HepG2 (cell line): ENCODE data around the gene PPP1CC. TPM values are rescaled to one million over a fixed set of nuclear protein-coding genes. Genes with fewer than 3 reads are reported as not detected.

Source experiments
- ATAC-seq: fragments of 200-7000 bp; cut with Tn5 transposase; 3 replicates; pipeline ENCODE4 v1.9.1; 2020; ENCODE audit warnings: mild to moderate bottlenecking, moderate library complexity
- BruUV-seq: library from RNA; stranded (reverse); fragments of 400-500 nt; replicated peaks from 2 replicates; lab custom pipeline; 2021; lab: Mats Ljungman, UMichigan
- CTCF ChIA-PET: fragments of 300-600 bp; formaldehyde crosslinking; extraction: SDS; loops from one replicate; lab custom pipeline; 2021; ENCODE audit warnings: low total read pairs, inconsistent platforms, low intra/inter-chr PET ratio; lab: Yijun Ruan, JAX
- POLR2A ChIA-PET: fragments of 350-600 bp; sonication (Branson Sonifier 250); formaldehyde crosslinking; loops from one replicate; lab custom pipeline; 2020; ENCODE audit warnings: antibody characterized with exemption, inconsistent platforms; lab: Yijun Ruan, JAX
- DNase-seq: peaks from one replicate; pipeline ENCODE4 v3.0.0-alpha.2; 2015; ENCODE audit warnings: low spot score
- FAIRE-seq: peaks from 3 replicates; lab custom pipeline; 2011; peaks lifted over from hg19 to GRCh38; lab: Jason Lieb, UNC
- H2AFZ ChIP-seq: one replicate; pipeline ENCODE4 v1.6.1; 2011; ENCODE audit warnings: low read length, inconsistent platforms
- H3K27ac ChIP-seq: fragments of 300-600 bp; 3 replicates; pipeline ENCODE4 v1.8.0; 2011; ENCODE audit warnings: mixed run types, mild to moderate bottlenecking, mixed read lengths, low read length, inconsistent platforms; ENCODE audit not compliant: insufficient read depth; ENCODE audit errors: extremely low read length
- H3K27me3 ChIP-seq, 2 experiments: fragments of 200-600 bp in 1 of 2; 2 replicates in 1 of 2; 3 replicates in 1 of 2; pipeline versions ENCODE4 v1.6.0 to v1.8.0; 2011; ENCODE audit warnings: low read length in 2 of 2, mild to moderate bottlenecking in 2 of 2, moderate library complexity in 2 of 2, inconsistent platforms in 1 of 2; ENCODE audit not compliant: insufficient read depth in 2 of 2, control insufficient read depth in 1 of 2
- H3K36me3 ChIP-seq, 2 experiments: fragments of 200-600 bp in 1 of 2; replicated peaks in 1 of 2; 2 replicates in 1 of 2; 3 replicates in 1 of 2; pipeline versions ENCODE4 v1.5.1 to v1.8.0; 2011; ENCODE audit warnings: low read length in 2 of 2, inconsistent platforms in 1 of 2; ENCODE audit not compliant: insufficient read depth in 2 of 2, control insufficient read depth in 1 of 2
- H3K4me1 ChIP-seq: 2 replicates; pipeline ENCODE4 v1.5.1; 2012; ENCODE audit warnings: low read length, inconsistent platforms; ENCODE audit not compliant: insufficient read depth
- H3K4me2 ChIP-seq: 2 replicates; pipeline ENCODE4 v1.6.0; 2011; ENCODE audit warnings: low read depth, low read length, inconsistent platforms
- H3K4me3 ChIP-seq, 3 experiments: fragments of 200-600 bp in 1 of 3; sonication (generic), shearing (Covaris generic) in 1 of 3; replicated peaks in 1 of 3; 2 replicates each; pipeline ENCODE4 v1.5.1; 2011 to 2016; ENCODE audit warnings: low read length in 3 of 3, inconsistent platforms in 2 of 3, low read depth in 2 of 3, mild to moderate bottlenecking in 2 of 3, control low read depth in 1 of 3, mixed read lengths in 1 of 3; ENCODE audit not compliant: insufficient read depth in 1 of 3
- H3K79me2 ChIP-seq: one replicate; pipeline ENCODE4 v1.6.1; 2011; ENCODE audit warnings: low read length, inconsistent platforms; ENCODE audit not compliant: insufficient read depth
- H3K9ac ChIP-seq: 2 replicates; pipeline ENCODE4 v1.6.0; 2011; ENCODE audit warnings: mild to moderate bottlenecking, low read depth, low read length, inconsistent platforms; ENCODE audit not compliant: insufficient read depth
- H3K9me3 ChIP-seq: 2 replicates; pipeline ENCODE4 v1.5.1; 2012; ENCODE audit warnings: mild to moderate bottlenecking, low read length
- H4K20me1 ChIP-seq: 2 replicates; pipeline ENCODE4 v1.6.0; 2011; ENCODE audit warnings: inconsistent platforms, mild to moderate bottlenecking, low read length, moderate library complexity; ENCODE audit not compliant: insufficient read depth
- BORCS8-MEF2B ChIP-seq: sonication (generic); formaldehyde crosslinking; IDR thresholded peaks from 2 replicates; pipeline ENCODE4 v1.8.0; 2022; ENCODE audit warnings: mild to moderate bottlenecking, missing genetic modification reagents
- BRCA1 ChIP-seq: sonication (generic); formaldehyde crosslinking; IDR thresholded peaks from 2 replicates; pipeline ENCODE4 v1.4.0; 2020; ENCODE audit warnings: missing genetic modification reagents
- CEBPB ChIP-seq: IDR thresholded peaks from 2 replicates; pipeline ENCODE4 v1.6.1; 2011; ENCODE audit warnings: low read depth, low read length, improper control_type of control experiment, borderline replicate concordance
- CTCF ChIP-seq: sonication (generic); formaldehyde crosslinking; IDR thresholded peaks from 2 replicates; pipeline ENCODE4 v1.5.0; 2020; ENCODE audit warnings: mild to moderate bottlenecking, missing genetic modification reagents, moderate library complexity
- FOSL2 ChIP-seq: sonication (generic); formaldehyde crosslinking; IDR thresholded peaks from 2 replicates; pipeline ENCODE4 v1.4.0; 2020; ENCODE audit warnings: missing genetic modification reagents
- FOXK1 ChIP-seq: sonication (generic); formaldehyde crosslinking; IDR thresholded peaks from 2 replicates; pipeline ENCODE4 v1.4.0; 2020; ENCODE audit warnings: low read depth, missing genetic modification reagents, borderline replicate concordance
- GFI1 ChIP-seq: sonication (generic); formaldehyde crosslinking; IDR thresholded peaks from 2 replicates; pipeline ENCODE4 v1.5.0; 2020; ENCODE audit warnings: missing genetic modification reagents, mild to moderate bottlenecking, borderline replicate concordance
- GTF2F1 ChIP-seq: fragments of 150-350 bp; IDR thresholded peaks from 2 replicates; pipeline ENCODE4 v1.6.1; 2014; ENCODE audit warnings: low read length
- HOXA5 ChIP-seq: sonication (generic); formaldehyde crosslinking; IDR thresholded peaks from 2 replicates; pipeline ENCODE4 v1.4.0; 2020; ENCODE audit warnings: missing genetic modification reagents
- ISL2 ChIP-seq: sonication (generic); formaldehyde crosslinking; IDR thresholded peaks from 2 replicates; pipeline ENCODE4 v1.5.0; 2020; ENCODE audit warnings: missing genetic modification reagents
- MAF1 ChIP-seq: sonication (generic); formaldehyde crosslinking; IDR thresholded peaks from 2 replicates; pipeline ENCODE4 v1.5.0; 2020; ENCODE audit warnings: missing genetic modification reagents, borderline replicate concordance
- MEIS1 ChIP-seq: sonication (generic); formaldehyde crosslinking; IDR thresholded peaks from 2 replicates; pipeline ENCODE4 v1.9.0; 2021; ENCODE audit warnings: mild to moderate bottlenecking, missing genetic modification reagents, moderate library complexity, borderline replicate concordance
- MLLT10 ChIP-seq: sonication (generic); formaldehyde crosslinking; IDR thresholded peaks from 2 replicates; pipeline ENCODE4 v1.4.0; 2020; ENCODE audit warnings: missing genetic modification reagents
- MTF1 ChIP-seq: sonication (generic); formaldehyde crosslinking; IDR thresholded peaks from 2 replicates; pipeline ENCODE4 v1.5.0; 2020; ENCODE audit warnings: missing genetic modification reagents
- SIN3B ChIP-seq: fragments of 150-350 bp; IDR thresholded peaks from 2 replicates; pipeline ENCODE4 v1.6.1; 2014; ENCODE audit warnings: low read length
- SMARCE1 ChIP-seq: fragments of 450-650 bp; IDR thresholded peaks from 2 replicates; pipeline ENCODE4 v1.6.1; 2017; ENCODE audit warnings: borderline replicate concordance
- TAF15 ChIP-seq: fragments of 200-400 bp; formaldehyde crosslinking; IDR thresholded peaks from one replicate; pipeline ENCODE4 v1.6.1; 2018; ENCODE audit warnings: mild to moderate bottlenecking, low read depth, low read length; ENCODE audit not compliant: poor library complexity, severe bottlenecking
- XBP1 ChIP-seq: sonication (generic); formaldehyde crosslinking; IDR thresholded peaks from 2 replicates; pipeline ENCODE4 v1.5.0; 2020; ENCODE audit warnings: missing genetic modification reagents
- ZBTB33 ChIP-seq: sonication (generic); formaldehyde crosslinking; IDR thresholded peaks from 2 replicates; pipeline ENCODE4 v1.4.0; 2020; ENCODE audit warnings: missing genetic modification reagents
- ZNF572 ChIP-seq: sonication (generic); formaldehyde crosslinking; IDR thresholded peaks from 2 replicates; pipeline ENCODE4 v1.5.1; 2020; ENCODE audit warnings: mild to moderate bottlenecking, missing genetic modification reagents
- ZNF782 ChIP-seq: sonication (generic); formaldehyde crosslinking; IDR thresholded peaks from 2 replicates; pipeline ENCODE4 v1.4.0; 2020; ENCODE audit warnings: missing genetic modification reagents, mild to moderate bottlenecking, borderline replicate concordance
- ZSCAN21 ChIP-seq: sonication (generic); formaldehyde crosslinking; IDR thresholded peaks from 2 replicates; pipeline ENCODE4 v1.8.0; 2022; ENCODE audit warnings: mild to moderate bottlenecking, missing genetic modification reagents, moderate library complexity, borderline replicate concordance
- WGBS: methylation state at CpG from one replicate; pipeline ENCODE4 v1.1.6; 2017; ENCODE audit warnings: low lambda C conversion rate; 5-methylcytosine and 5-hydroxymethylcytosine counted together
- in situ Hi-C: cut with HindIII; loops from 2 replicates; pipeline ENCODE4 v1.10.0; 2017; ENCODE audit warnings: low pct_unique_long_range_greater_than_20kb; ENCODE audit not compliant: extremely low pct_ligation_motif_present
- intact Hi-C: fragments of 100-400 bp; cut with micrococcal nuclease; formaldehyde crosslinking; loops from one replicate; pipeline ENCODE4 v1.10.0; 2022; ENCODE audit not compliant: unreplicated experiment
- polyA plus RNA-seq, 8 experiments: library from polyadenylated mRNA; depleted of rRNA in 3 of 8; stranded (reverse) in 7 of 8; unstranded in 1 of 8; fragments of >200 nt; fragmentation: Illumina TruSeq in 4 of 8; extraction: Trizol in 4 of 8; gene quantifications; 2 replicates each; pipeline versions ENCODE4 v1.2.1 to v1.2.3, GENCODE V29; 2011 to 2016; ENCODE audit warnings: low read depth in 4 of 8, missing spikeins in 1 of 8, mixed read lengths in 1 of 8; ENCODE audit not compliant: insufficient read depth in 1 of 8
- total RNA-seq, 5 experiments: library from RNA; depleted of rRNA; stranded (reverse); fragments of >200 nt; fragmentation: Illumina TruSeq; extraction: Trizol; gene quantifications; 2 replicates each; pipeline ENCODE4 v1.2.3, GENCODE V29; 2016; ENCODE audit warnings: low read depth in 1 of 5

Gene PPP1CC
- total and polyA plus RNA-seq, 2 of the 13 experiments (the other 11 are each of a cell fraction or from before 2014, with no cell fraction given) = 178 to 187 TPM

- TF ChIP-seq CEBPB = peak; percentile 78; the same call in 1 of the 2 replicates
- TF ChIP-seq FOSL2 (CRISPR knock-in tag) = no peak
- TF ChIP-seq GTF2F1 = no peak
- TF ChIP-seq MTF1 (CRISPR knock-in tag) = no peak
- no peak for TF ChIP-seq ZNF782
- TF ChIP-seq, all 625 proteins: peak for 5
Observed at GRCh38 chr12:110705309-110705708, 37.4 kb downstream of the PPP1CC start (continued).

- BruUV-seq = no TSS peak
- POLR2A ChIA-PET = interaction anchor here (0.6 kb wide), 2 partner anchors 123 to 126 kb away, joined by 3 to 4 read pairs; no protein-coding TSS in a partner anchor
- ATAC-seq (peak; percentile 89), DNase-seq (peak; percentile 68), FAIRE-seq (peak; percentile 60)
- Histone ChIP-seq H3K27me3 (0 out of 5 replicates have a peak, but pooled peaks cover 0 to 5% of the 10 kb centered on the region in 2 experiments), H3K36me3 (no peaks in the 10 kb centered on the region), H3K27ac (no peak overlapping the region), H3K4me3 (0 out of 6 replicates have a peak overlapping the region, but pooled peaks of 2 of the 3 experiments have one; percentile 6 to 50), H2AFZ (no peak overlapping the region), H3K9me3 (no peaks in the 10 kb centered on the region), H4K20me1 (no peaks in the 10 kb centered on the region), H3K9ac (no peak overlapping the region), H3K4me2 (peak overlapping the region; percentile 61), H3K4me1 (peaks cover 14% of the 10 kb centered on the region), H3K79me2 (no peaks in the 10 kb centered on the region)
- CTCF ChIA-PET = interaction anchor here (1.5 kb wide), 2 partner anchors 122 to 183 kb away, joined by 4 to 16 read pairs; no protein-coding TSS in a partner anchor
- in situ Hi-C loops (loop anchor here (5.0 kb wide), 1 partner anchor 123 kb away; no protein-coding TSS in a partner anchor), intact Hi-C loops (loop anchor here (1.0 kb wide), 1 partner anchor 122 kb away; no protein-coding TSS in a partner anchor)
- 7% methylated on average over 5 of the region's 5 CpGs for WGBS
- TF ChIP-seq CTCF (CRISPR knock-in tag) = peak; percentile 79
- no peak for TF ChIP-seq GFI1 (CRISPR knock-in tag)
- no peak for TF ChIP-seq BRCA1
- TF ChIP-seq ISL2 (CRISPR knock-in tag) = no peak
- no peak for TF ChIP-seq XBP1 (CRISPR knock-in tag)
- no peak for TF ChIP-seq TAF15
- no peak for TF ChIP-seq MEIS1 (CRISPR knock-in tag)
- TF ChIP-seq MAF1 (CRISPR knock-in tag) = no peak
- TF ChIP-seq HOXA5 (CRISPR knock-in tag) = no peak
- no peak for TF ChIP-seq MLLT10 (CRISPR knock-in tag)
- no peak for TF ChIP-seq BORCS8-MEF2B (CRISPR knock-in tag)
- peak; percentile 35; the same call in 1 of the 2 replicates for TF ChIP-seq FOXK1
- TF ChIP-seq SIN3B = no peak
- TF ChIP-seq ZBTB33 (CRISPR knock-in tag) = no peak
- no peak for TF ChIP-seq GTF2F1
- no peak for TF ChIP-seq ZNF572
- TF ChIP-seq ZSCAN21 (CRISPR knock-in tag) = no peak
- no peak for TF ChIP-seq SMARCE1
Observed at GRCh38 chr12:110704750-110705149, 37.9 kb downstream of the PPP1CC start.
